Neural cell (in vitro differentiated cells): Measurements from ENCODE around the gene ITGB1BP1.

Source experiments
- EP300 ChIP-seq: fragments of 450-650 bp; conservative IDR thresholded peaks from 2 replicates; pipeline ENCODE4 v1.6.1; 2014; ENCODE audit warnings: antibody characterized with exemption, mild to moderate bottlenecking, moderate library complexity; ENCODE audit not compliant: poor library complexity, severe bottlenecking
- EZH2 ChIP-seq: fragments of 200-600, 300-800 bp; shearing (Covaris generic), sonication (generic); IDR thresholded peaks from 2 replicates; pipeline ENCODE4 v1.6.1; 2014; ENCODE audit warnings: antibody characterized with exemption, low read length, borderline replicate concordance, mild to moderate bottlenecking; ENCODE audit not compliant: insufficient read depth, poor library complexity, severe bottlenecking
- POLR2AphosphoS5 ChIP-seq: IDR thresholded peaks from 2 replicates; pipeline ENCODE4 v1.6.1; 2012
- TAF1 ChIP-seq: IDR thresholded peaks from 2 replicates; pipeline ENCODE4 v1.6.1; 2012; ENCODE audit warnings: low read depth
- TF ChIP-seq, protein P1 (sequence below): fragments of 450-650 bp; IDR thresholded peaks from 2 replicates; pipeline ENCODE4 v1.5.1; 2014; ENCODE audit warnings: antibody characterized with exemption, mild to moderate bottlenecking, moderate library complexity; ENCODE audit not compliant: poor library complexity, severe bottlenecking
- TF ChIP-seq, protein P2 (sequence below): IDR thresholded peaks from 2 replicates; pipeline ENCODE4 v1.6.1; 2012; ENCODE audit warnings: borderline replicate concordance

DNA sequence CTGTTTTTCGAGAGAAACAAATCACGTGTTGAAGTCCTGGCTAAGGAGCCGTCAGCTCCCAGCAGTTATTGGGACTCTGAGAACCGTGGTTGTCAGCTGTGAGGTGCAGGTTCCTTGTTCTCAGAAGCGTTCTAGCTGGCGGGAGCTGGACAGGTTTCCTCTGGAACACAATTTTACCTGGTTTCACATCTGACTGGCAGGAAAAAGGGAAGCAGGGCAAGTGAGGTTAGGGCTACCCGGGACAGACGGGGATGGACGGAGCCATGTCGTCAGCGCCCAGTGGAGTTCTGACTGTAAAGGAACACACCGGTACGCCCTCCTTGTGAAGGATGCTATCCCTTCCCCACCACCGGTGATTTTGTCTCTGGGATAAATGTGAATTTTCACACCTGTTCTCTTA is 26.1 kb downstream of the ITGB1BP1 start:
- TF ChIP-seq POLR2AphosphoS5 (no peak), EP300 (no peak), EZH2 (no peak), TAF1 (no peak)
- TF ChIP-seq, protein P1, sequence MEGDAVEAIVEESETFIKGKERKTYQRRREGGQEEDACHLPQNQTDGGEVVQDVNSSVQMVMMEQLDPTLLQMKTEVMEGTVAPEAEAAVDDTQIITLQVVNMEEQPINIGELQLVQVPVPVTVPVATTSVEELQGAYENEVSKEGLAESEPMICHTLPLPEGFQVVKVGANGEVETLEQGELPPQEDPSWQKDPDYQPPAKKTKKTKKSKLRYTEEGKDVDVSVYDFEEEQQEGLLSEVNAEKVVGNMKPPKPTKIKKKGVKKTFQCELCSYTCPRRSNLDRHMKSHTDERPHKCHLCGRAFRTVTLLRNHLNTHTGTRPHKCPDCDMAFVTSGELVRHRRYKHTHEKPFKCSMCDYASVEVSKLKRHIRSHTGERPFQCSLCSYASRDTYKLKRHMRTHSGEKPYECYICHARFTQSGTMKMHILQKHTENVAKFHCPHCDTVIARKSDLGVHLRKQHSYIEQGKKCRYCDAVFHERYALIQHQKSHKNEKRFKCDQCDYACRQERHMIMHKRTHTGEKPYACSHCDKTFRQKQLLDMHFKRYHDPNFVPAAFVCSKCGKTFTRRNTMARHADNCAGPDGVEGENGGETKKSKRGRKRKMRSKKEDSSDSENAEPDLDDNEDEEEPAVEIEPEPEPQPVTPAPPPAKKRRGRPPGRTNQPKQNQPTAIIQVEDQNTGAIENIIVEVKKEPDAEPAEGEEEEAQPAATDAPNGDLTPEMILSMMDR, result no peak
- TF ChIP-seq, protein P2, sequence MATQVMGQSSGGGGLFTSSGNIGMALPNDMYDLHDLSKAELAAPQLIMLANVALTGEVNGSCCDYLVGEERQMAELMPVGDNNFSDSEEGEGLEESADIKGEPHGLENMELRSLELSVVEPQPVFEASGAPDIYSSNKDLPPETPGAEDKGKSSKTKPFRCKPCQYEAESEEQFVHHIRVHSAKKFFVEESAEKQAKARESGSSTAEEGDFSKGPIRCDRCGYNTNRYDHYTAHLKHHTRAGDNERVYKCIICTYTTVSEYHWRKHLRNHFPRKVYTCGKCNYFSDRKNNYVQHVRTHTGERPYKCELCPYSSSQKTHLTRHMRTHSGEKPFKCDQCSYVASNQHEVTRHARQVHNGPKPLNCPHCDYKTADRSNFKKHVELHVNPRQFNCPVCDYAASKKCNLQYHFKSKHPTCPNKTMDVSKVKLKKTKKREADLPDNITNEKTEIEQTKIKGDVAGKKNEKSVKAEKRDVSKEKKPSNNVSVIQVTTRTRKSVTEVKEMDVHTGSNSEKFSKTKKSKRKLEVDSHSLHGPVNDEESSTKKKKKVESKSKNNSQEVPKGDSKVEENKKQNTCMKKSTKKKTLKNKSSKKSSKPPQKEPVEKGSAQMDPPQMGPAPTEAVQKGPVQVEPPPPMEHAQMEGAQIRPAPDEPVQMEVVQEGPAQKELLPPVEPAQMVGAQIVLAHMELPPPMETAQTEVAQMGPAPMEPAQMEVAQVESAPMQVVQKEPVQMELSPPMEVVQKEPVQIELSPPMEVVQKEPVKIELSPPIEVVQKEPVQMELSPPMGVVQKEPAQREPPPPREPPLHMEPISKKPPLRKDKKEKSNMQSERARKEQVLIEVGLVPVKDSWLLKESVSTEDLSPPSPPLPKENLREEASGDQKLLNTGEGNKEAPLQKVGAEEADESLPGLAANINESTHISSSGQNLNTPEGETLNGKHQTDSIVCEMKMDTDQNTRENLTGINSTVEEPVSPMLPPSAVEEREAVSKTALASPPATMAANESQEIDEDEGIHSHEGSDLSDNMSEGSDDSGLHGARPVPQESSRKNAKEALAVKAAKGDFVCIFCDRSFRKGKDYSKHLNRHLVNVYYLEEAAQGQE, result no peak
